ENCODE data around the gene COG6. TPM values are rescaled to one million over a fixed set of nuclear protein-coding genes. Genes with fewer than 3 reads are reported as not detected.

The COG6 gene
- total and polyA plus RNA-seq, 2 of the 13 experiments (the other 11 are each of a cell fraction or from before 2014, with no cell fraction given) = 23.5 to 26.1 TPM

DNA sequence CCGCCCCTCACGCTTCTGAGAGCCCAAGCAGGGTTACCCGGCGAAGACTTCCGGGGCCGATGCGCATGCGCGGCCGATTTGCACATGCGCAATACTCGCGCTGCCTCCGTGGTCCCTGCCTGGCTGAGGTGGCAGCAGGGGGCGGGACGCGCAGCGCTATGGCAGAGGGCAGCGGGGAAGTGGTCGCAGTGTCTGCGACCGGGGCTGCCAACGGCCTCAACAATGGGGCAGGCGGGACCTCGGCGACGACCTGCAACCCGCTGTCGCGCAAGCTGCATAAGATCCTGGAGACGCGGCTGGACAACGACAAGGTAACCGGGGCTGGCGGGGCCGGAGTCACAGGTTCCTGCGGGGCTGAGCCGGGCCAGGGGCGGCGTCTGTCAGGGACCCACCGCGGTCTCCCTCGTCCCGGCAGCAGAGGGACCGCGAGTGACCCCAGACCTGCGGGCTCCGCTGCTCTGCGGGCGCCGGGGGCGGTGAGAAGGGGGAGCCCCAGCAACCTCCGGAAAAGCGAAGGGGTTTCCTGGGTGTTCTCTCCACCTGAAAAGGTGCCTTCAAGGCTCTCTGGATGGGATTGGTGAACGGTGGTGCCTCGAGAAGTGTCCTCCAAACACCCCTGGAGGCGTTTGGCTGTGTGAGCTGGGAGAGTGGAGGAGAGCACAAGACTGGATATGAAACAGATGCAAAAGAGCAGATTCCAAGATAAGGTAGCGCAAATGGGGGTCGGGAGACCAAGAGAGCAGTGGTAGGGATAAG, at the start of gene COG6 (continued):
- TF ChIP-seq, protein P1, sequence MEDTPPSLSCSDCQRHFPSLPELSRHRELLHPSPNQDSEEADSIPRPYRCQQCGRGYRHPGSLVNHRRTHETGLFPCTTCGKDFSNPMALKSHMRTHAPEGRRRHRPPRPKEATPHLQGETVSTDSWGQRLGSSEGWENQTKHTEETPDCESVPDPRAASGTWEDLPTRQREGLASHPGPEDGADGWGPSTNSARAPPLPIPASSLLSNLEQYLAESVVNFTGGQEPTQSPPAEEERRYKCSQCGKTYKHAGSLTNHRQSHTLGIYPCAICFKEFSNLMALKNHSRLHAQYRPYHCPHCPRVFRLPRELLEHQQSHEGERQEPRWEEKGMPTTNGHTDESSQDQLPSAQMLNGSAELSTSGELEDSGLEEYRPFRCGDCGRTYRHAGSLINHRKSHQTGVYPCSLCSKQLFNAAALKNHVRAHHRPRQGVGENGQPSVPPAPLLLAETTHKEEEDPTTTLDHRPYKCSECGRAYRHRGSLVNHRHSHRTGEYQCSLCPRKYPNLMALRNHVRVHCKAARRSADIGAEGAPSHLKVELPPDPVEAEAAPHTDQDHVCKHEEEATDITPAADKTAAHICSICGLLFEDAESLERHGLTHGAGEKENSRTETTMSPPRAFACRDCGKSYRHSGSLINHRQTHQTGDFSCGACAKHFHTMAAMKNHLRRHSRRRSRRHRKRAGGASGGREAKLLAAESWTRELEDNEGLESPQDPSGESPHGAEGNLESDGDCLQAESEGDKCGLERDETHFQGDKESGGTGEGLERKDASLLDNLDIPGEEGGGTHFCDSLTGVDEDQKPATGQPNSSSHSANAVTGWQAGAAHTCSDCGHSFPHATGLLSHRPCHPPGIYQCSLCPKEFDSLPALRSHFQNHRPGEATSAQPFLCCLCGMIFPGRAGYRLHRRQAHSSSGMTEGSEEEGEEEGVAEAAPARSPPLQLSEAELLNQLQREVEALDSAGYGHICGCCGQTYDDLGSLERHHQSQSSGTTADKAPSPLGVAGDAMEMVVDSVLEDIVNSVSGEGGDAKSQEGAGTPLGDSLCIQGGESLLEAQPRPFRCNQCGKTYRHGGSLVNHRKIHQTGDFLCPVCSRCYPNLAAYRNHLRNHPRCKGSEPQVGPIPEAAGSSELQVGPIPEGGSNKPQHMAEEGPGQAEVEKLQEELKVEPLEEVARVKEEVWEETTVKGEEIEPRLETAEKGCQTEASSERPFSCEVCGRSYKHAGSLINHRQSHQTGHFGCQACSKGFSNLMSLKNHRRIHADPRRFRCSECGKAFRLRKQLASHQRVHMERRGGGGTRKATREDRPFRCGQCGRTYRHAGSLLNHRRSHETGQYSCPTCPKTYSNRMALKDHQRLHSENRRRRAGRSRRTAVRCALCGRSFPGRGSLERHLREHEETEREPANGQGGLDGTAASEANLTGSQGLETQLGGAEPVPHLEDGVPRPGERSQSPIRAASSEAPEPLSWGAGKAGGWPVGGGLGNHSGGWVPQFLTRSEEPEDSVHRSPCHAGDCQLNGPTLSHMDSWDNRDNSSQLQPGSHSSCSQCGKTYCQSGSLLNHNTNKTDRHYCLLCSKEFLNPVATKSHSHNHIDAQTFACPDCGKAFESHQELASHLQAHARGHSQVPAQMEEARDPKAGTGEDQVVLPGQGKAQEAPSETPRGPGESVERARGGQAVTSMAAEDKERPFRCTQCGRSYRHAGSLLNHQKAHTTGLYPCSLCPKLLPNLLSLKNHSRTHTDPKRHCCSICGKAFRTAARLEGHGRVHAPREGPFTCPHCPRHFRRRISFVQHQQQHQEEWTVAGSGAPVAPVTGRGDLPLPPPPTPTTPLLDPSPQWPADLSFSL (CRISPR knock-in tag; IDR thresholded peaks at IDR 0.05) = no peak
- TF ChIP-seq ZNF121 (CRISPR knock-in tag; IDR thresholded peaks at IDR 0.05) = no peak
- TF ChIP-seq, protein P2, sequence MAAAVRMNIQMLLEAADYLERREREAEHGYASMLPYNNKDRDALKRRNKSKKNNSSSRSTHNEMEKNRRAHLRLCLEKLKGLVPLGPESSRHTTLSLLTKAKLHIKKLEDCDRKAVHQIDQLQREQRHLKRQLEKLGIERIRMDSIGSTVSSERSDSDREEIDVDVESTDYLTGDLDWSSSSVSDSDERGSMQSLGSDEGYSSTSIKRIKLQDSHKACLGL (CRISPR knock-in tag; IDR thresholded peaks at IDR 0.05) = peak; percentile 79
- peak; percentile 76 for TF ChIP-seq RBM39 (IDR thresholded peaks at IDR 0.05; ENCODE audit: low read depth, low read length, poor library complexity, severe bottlenecking)
- no peak for TF ChIP-seq RELA (CRISPR knock-in tag; IDR thresholded peaks at IDR 0.05)
- TF ChIP-seq, protein P3, sequence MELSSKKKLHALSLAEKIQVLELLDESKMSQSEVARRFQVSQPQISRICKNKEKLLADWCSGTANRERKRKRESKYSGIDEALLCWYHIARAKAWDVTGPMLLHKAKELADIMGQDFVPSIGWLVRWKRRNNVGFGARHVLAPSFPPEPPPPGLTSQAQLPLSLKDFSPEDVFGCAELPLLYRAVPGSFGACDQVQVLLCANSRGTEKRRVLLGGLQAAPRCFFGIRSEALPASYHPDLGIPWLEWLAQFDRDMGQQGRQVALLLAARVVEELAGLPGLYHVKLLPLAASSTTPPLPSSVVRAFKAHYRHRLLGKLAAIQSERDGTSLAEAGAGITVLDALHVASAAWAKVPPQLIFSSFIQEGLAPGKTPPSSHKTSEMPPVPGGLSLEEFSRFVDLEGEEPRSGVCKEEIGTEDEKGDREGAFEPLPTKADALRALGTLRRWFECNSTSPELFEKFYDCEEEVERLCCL (CRISPR knock-in tag; IDR thresholded peaks at IDR 0.05; ENCODE audit: borderline replicate concordance) = no peak
- TF ChIP-seq ZNF569 (CRISPR knock-in tag; IDR thresholded peaks at IDR 0.05; ENCODE audit: borderline replicate concordance) = no peak
- peak; percentile 72; the same call in 1 of the 2 replicates for TF ChIP-seq SRY (CRISPR knock-in tag; IDR thresholded peaks at IDR 0.05)
- TF ChIP-seq, protein P4, sequence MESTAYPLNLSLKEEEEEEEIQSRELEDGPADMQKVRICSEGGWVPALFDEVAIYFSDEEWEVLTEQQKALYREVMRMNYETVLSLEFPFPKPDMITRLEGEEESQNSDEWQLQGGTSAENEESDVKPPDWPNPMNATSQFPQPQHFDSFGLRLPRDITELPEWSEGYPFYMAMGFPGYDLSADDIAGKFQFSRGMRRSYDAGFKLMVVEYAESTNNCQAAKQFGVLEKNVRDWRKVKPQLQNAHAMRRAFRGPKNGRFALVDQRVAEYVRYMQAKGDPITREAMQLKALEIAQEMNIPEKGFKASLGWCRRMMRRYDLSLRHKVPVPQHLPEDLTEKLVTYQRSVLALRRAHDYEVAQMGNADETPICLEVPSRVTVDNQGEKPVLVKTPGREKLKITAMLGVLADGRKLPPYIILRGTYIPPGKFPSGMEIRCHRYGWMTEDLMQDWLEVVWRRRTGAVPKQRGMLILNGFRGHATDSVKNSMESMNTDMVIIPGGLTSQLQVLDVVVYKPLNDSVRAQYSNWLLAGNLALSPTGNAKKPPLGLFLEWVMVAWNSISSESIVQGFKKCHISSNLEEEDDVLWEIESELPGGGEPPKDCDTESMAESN (CRISPR knock-in tag; conservative IDR thresholded peaks at IDR 0.05) = peak; percentile 66; the same call in 1 of the 2 replicates
- TF ChIP-seq KDM5B (CRISPR knock-in tag; IDR thresholded peaks at IDR 0.05; ENCODE audit: borderline replicate concordance) = peak; percentile 79
- TF ChIP-seq ZMYM4 (CRISPR knock-in tag; IDR thresholded peaks at IDR 0.05) = peak; percentile 88
- TF ChIP-seq, protein P5, sequence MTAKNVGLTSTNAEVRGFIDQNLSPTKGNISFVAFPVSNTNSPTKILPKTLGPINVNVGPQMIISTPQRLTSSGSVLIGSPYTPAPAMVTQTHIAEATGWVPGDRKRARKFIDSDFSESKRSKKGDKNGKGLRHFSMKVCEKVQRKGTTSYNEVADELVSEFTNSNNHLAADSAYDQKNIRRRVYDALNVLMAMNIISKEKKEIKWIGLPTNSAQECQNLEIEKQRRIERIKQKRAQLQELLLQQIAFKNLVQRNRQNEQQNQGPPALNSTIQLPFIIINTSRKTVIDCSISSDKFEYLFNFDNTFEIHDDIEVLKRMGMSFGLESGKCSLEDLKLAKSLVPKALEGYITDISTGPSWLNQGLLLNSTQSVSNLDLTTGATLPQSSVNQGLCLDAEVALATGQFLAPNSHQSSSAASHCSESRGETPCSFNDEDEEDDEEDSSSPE (CRISPR knock-in tag; IDR thresholded peaks at IDR 0.05) = peak; percentile 27; the same call in 1 of the 2 replicates
- no peak for TF ChIP-seq SIX1 (CRISPR knock-in tag; IDR thresholded peaks at IDR 0.05; ENCODE audit: borderline replicate concordance)
- TF ChIP-seq DR1 (CRISPR knock-in tag; IDR thresholded peaks at IDR 0.05) = no peak; the same call in 1 of the 2 replicates
- peak; percentile 46; the same call in 1 of the 2 replicates for TF ChIP-seq ZNF556 (CRISPR knock-in tag; IDR thresholded peaks at IDR 0.05; ENCODE audit: borderline replicate concordance)
- TF ChIP-seq PLRG1 (conservative IDR thresholded peaks at IDR 0.05) = no peak

All from HepG2 (cell line).